ENCODE data around the gene ZNF662.

The ZNF662 gene

DNA sequence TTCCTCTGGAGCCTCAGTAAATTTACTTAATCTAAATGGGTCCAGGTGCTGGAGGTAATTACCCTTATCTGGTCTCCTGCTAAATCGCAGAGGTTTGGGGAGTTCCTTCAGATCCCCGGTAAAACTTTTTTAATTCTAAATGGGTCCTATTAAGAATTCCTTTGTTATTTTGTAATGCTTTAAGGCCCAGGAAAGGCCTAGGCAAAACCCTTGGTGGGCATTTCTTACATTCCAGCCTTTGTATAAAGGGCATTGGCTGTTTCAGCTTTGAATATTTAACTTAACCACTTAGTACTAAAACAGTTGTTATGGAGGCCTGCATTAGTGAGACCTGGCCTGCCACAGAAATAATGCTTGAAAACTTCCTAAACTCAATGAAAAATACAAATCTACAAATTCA is 14.9 kb upstream of the ZNF662 start:
- DNase-seq, result no peak

DNA sequence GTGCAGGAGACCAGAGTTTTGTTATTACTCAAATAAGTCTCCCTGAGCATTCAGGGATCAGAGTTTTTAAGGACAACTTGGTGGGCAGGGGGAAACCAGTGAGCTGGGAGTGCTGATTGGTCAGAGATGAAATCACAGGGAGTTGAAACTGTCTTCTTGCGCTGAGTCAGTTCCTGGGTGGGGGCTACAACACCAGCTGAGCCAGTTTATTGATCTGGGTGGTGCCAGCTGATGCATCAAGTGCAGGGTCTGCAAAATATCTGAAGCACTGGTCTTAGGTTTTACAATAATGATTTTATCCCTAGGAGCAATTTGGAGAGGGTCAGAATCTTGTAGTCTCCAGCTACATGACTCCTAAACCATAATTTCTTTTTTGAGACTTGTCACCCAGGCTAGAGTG is 13.8 kb upstream of the ZNF662 start:
- no peak for DNase-seq

DNA sequence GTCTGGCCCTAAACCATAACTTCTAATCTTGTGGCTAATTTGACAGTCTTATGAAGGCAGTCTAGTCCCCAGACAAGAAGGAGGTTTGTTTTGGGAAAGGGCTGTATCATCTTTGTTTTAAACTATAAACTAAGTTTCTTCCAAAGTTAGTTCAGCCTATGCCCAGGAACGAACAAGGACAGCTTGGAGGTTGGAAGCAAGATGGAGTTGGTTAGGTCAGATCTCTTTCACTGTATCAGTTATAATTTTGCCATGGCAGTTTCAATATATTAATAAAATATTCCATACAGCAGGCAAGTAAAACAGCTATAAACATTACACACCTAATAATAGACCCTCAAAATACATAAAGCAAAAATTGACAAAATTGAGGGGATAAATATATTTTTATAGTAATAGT is 13.1 kb upstream of the ZNF662 start:
- DNase-seq, result no peak

DNA sequence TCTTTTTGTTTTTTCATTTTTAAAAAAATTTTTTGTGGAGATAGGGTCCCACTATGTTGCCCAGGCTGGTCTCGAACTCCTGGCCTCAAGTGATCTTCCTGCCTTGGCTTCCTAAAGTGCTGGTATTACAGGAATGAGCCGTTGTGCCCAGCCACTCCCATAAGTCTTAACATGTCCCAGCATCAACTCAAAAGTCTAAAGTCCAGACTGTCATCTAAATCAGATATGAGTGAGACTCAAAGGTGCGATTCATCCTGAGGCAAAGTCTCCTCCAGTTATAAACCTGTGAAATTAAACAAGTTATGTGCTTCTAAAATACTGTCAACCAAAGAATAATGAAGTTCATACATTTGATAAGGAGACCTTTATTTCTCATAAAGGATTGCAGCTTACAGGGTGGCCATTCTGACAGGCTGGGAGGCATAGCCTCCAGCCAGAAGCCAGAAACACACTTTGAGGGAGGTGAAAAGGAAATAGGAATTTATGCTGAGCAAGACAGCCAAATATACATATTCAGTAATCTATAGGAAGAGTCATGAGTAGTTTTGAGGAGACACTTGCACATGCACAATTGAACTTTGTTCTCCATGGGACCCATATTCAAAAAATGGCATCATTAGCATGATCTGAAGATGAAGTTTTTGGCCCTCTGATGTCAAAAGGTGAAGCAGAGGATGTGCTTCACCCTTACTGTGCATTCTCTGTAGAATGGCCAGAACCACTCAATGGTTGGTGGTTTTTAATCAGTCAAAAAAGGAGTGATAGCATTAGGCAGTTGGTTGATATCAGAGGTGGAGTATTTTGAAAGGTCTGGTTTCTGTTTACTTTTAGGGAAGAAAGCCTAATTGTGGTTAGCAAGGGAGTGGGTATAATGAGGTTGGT is 11.0 kb upstream of the ZNF662 start:
- no peak for DNase-seq

DNA sequence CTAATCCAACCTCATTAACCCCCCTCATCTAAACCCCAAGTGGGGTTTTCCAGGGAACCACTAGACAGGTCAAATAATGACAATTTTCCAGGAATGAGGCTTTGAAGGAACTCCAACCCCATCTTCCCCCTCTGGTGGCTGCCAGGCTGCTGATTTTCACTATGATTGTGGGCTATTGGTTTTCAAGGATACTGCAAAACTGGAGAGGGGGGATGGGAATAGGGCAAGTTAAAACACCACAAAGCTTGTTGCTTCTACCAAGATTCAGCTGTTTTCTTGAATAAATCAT is 10.4 kb upstream of the ZNF662 start:
- DNase-seq, result no peak

DNA sequence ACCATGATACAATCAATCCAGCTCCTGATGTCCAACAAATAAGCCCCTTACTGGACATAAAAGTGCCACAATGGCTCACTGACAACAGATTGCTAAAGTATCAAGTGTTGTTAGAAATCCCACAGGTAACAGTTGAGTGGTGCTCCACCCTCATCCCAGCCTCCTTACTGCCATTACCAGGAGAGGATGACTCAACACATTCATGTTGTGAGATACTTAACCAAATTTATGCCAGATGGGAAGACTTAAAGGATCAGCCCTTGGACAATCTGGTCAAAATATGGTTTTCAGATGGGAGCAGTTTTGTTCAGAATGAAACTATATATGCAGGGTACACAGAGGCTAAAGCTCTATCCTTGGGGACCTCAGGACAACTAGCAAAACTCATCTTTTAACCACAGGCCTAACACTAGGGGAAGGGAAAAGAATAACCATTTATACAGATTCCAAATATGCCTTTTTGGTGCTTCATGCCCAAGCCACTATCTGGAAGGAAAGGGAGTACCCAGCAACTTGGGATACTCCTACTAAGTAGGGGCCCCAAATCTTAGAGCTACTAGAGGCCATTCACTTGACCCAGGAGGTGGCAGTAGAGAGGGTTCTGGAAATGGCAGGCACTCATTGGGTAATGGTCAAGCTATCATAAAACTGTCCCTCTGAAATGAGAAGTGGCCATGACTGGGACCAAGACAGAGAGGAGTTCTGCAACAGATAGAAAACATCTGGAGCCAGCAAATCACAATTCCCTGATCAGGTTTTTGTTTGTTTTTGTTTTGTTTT is 6.9 kb upstream of the ZNF662 start:
- DNase-seq, result no peak

DNA sequence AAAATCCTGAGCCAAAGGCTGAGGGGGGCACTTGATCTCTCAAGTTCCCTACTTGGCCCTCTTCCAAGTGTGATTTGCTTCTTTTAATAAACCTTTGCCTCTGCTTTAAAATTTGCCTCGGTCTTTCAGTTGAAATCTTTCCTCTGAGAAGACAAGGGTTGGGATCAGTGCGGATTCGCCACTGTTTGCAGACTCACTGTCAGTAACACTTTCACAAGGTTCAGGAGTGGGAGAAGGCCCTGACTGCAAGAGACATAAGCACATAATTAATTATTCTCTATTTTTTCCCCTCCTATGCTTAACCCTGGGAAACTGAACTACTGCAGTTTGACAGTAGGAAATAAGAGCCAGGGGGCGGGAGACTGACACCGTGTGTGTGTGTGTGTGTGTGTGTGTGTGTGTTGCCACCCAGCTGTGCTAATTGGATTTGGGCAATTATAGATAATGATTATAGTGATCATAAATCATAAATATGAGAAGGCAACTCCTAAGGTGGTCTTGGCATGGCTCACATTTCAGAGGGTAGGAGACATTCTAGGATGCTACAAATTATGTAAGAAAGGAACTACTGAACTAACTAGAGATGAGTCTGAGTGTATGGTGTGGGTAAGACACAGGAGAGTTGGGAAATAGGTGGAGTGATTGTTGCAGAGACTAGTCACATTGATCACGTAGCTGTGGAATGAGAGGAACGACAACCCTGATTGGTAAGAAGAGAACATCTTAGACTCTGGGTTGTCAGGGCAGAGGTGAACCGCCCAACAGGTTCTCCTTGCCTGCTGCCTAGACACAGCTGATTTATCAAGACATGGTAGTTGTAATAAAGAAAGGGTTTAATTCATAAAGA is 5.5 kb upstream of the ZNF662 start:
- no peak for DNase-seq

DNA sequence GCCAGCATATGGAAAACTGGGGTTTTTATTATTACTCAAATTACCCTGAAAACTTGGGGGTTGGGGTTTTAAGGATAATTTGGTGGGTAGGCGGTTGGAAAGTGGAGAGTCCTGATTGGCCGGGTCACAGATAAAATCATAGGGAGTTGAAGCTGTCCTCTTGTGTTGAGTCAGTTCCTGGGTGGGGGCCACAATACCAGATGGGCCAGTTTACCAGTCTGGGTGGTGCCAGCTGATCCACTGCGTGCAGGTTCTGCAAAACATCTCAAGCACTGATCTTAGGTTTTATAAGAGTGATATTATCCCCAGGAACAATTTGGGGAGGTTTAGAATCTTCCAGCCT is 4.9 kb upstream of the ZNF662 start:
- DNase-seq, result no peak

DNA sequence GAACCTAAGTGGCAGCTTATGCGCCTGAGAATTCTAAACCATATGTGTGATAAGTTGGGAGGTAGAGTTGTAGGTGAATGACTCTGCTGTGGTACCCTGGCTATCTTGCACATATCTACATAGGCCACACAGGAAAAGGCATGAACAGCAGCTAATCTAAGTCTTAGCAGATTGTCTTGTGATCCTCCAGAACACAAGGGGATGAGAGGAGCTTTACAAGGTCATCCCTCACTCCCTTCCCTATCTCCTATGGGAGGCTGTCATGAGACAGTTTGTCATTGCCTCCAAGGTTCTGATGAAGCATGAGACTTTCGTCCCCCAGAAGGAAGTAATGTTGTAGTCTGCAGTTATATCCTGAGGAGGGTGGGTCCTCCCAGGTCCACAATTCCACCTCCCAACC is 3.7 kb upstream of the ZNF662 start:
- DNase-seq, result no peak

DNA sequence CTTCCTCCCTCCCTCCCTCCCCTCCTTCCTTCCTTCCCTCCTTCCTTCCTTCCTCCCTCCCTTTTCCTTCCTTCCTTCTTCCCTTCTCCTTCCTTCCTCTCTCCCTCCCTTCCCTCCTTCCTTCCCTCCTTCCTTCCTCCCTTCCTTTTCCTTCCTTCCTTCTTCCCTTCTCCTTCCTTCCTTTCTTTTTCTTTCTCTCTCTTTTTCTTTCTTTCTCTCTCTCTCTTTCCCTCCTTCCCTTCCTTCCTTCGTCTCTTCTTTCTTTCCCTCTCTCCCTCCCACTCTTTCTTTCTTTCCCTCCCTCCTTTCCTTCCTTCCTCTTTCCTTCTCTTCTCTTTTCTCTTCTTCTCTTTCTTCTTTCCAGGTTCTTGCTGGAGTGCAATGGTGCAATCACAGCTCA is 1.9 kb upstream of the ZNF662 start:
- DNase-seq, result no peak

DNA sequence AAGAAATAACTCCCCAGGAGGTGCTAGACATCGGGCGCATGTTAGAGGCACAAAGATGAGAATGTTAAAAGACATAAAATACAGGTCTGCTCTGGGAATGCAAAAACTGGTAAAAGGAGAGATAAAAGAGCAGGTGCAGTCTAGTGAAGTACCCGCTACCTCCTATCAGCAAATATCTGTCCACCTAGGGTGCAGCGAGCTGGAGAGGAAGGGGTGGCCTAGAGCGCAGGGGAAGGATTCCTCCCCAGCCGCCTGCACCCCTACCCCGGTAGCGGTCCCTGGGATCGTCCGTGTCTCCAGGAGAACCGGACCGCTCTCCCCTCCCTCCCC is 237 bp upstream of the ZNF662 start:
- DNase-seq, result no peak

DNA sequence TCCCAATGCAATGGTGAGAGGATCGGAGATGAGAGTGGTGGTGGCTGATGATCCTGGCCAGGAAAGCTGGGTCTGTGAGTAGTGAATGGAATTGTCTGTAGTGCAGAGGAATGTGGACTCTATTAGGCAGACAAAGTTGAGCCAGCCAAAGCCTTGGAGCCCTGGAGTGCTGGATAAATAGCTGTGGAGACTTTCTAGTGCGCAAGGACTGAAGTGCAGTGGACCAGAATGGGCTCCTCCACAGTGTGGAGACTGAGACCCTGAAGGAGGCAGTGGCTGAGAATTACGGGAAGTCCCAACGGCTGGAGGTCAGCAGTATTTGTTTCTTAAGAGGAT is 874 bp downstream of the ZNF662 start:
- DNase-seq, result no peak

DNA sequence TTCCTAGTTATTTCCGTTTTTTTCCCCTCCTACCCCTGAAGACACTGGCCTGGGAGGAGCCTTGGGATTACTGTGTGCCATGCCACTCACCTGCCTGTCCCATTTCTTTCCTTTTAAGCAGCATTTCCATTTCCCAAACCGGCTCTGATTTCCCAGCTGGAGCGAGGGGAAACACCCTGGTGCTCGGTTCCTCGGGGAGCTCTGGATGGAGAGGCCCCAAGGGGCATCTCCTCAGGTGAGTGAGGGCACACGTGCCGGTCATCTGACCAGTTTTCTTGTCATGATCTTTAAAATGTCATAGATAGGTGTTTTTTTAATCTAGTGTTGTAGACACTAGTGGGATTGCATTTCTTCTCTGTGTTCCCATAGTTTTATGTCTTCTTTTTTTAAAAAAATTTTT is 2.7 kb downstream of the ZNF662 start:
- no peak for DNase-seq

DNA sequence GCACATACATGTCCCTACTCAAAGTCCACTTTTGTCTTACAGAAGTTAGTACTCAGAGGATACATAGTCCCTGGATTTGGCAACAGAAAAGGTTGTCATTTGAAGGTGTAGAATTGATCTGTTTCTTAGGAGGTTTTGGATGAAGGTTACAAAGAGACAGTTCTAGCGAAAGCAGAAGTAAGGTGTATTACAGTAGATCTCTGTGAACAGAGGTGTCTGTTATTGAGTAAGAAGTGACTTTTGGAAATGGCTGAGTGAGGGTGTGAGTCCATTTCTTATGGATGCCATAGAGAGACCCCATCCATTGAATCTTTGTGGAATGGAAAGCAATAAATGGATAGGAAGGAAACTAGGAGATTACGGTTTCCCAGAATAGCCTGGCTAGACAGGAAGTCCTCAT is 5.6 kb downstream of the ZNF662 start:
- DNase-seq, result no peak

DNA sequence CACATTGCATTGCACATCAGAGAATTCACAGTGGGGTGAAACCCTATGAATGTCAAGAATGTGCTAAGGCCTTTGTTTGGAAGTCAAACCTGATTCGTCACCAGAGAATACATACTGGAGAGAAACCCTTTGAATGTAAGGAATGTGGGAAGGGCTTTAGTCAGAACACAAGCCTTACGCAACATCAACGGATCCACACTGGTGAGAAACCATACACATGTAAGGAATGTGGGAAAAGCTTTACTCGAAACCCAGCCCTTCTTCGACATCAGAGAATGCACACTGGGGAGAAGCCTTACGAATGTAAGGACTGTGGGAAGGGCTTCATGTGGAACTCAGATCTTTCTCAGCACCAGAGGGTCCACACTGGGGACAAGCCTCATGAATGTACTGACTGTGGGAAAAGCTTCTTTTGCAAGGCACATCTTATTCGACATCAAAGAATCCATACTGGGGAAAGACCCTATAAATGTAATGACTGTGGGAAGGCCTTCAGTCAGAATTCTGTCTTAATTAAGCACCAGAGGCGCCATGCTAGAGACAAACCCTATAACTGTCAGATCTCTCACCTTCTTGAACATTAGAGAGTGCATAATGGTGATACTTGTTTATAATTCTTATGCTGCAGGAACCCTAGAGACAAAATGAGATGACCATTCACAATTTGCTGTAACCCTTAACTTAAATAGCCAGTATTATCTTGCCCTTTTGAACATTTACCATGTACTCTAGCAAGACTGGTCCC is 9.0 kb downstream of the ZNF662 start:
- no peak for DNase-seq

DNA sequence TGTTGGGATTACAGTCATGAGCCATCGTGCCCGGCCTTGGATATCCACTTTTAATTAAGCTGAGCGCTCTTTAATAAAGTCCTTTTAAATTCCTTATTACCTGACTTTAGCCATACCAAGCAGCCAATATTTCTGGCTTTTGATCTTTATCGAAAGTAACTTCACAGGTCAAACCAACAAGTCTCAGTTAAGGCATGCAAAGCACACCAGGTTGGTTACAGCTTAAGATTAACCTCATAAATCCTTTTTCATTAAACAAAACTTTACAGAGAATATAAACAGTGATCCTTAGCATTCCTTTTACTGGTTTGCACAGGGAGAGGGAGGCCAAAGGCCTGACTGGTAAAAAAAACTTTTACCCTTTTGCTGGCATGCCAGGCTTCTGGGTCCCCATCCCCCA is 17.7 kb downstream of the ZNF662 start:
- DNase-seq, result no peak

DNA sequence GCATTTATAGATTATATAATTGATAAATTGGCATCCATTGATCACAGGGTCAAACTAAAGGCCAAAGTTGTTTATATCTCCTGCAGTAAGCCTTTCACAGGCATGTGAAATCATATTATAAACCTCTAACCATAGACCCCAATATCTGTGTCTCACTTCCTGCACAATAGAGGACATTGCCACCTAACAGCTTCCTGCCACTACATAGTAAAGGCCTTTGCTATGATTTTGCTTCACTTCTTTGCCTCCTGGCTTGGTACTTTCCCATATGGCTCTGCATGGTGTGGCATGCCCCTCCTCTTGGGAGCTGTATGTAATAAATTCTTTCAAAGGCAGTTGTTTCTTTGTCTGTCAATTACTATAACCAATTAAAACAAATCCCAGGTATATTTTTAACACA is 20.4 kb downstream of the ZNF662 start:
- DNase-seq, result no peak

DNA sequence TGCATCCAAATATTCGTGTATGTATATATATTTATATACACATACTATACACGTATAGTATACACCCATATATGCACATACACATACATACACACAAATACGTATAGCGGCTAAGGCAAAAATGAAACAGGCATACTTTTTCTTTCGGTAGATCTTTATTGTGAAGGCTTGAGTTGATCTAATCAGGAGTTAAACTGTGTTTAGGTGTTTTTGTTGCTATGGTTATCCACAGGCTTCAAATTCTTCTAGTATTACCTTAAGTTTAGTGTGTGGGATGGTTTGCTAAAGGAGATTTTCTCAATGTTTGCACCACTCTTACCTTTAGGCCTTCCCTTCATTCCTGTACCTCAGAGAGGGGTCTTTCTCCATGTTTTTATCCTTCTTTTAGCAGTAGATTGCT is 28.2 kb downstream of the ZNF662 start:
- DNase-seq, result no peak

DNA sequence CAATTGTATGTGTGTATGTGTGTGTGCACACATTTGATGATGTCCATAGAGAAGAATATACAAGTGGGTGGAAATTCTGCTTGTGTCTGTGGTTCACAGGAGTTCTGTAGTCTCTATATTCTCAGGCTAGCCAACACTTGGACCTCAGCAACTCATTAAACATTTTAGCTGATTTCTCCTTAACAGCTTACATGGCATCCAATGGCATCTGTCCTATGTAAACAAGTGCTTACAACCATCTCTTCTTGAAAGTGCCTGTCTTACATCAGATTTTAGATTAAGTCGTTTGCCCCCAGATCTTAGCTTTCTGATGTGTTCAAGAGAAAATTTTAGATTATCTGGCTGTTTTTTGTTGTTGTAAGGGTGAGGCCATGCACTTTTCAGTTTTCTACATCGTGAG is 29.0 kb downstream of the ZNF662 start:
- no peak for DNase-seq

DNA sequence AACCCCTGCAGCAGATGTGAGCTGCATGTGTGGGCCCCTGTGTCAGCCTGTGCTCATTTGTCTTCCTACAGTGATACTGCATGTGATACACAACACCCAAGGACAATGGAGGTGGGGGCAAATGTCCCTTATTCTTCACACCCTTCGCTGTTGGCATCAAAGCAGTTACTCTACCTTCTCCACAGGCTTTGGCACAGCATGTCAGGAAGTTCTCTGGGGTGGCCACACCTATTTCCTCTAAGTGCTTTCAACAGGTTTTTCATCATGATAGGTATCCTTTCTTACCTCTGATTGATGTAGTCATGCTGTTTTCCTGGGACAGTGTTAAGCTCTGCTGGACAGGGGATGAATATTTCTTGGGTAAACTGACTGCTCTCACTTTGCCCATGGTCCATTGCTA is 29.5 kb downstream of the ZNF662 start:
- no peak for DNase-seq

DNA sequence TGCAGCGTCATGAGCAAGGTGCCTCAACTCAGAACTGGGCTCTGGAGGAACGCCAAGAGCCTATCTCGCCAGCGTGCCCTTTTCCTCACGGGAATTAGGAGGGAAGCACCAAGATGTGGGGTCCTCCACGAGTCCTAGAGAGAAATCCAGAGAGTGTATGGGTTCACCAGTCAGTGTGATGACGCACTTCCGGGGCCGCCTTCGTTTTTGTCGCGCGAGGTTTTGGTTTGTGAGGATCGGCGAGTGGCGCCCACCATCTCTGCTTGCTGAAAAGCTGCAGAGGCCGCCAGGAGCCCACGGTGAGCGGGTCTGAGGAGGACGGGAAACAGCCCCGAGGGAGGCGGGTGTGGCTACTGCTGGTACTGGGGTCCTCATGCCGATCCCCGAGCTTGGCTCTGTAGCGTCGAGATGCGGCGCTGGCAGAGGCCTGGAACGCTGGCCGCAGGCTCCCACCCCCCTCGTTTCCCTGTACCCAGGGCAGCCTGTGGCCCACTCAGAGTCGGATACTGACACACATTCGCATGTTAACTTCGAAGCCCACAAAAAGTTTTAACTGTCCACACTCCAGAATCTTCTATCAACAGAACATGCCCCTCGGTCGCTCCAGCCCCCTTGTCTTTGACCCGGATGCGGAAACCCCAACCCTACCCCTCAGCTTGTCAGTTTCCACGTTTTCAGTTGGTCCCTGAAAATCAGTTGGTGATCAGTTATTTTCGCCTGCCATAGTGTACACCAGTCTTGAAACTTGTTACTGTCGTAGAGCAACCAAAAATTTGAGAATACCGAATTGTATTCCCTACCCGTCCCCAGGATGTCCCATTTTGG is 30.4 kb downstream of the ZNF662 start:
- DNase-seq, result peak; percentile 1

DNA sequence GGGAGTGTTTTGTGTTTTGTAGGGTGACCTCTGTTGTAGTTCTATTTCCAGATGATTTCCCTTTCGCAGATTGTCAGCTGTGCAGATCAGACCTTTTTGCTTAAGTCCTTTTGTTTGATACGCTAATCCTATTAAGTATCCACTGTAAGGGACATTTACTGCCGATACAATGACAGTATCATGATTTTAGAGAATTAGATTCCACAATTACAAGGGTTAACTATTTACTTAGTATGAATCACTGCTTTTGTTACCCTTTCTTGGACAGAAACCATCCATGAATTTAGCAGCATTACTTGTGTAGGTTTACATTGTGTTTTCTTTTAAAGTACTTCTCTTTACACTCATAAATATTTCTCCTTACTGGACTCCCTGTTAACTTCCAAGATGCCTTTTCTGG is 31.4 kb downstream of the ZNF662 start:
- DNase-seq, result no peak

DNA sequence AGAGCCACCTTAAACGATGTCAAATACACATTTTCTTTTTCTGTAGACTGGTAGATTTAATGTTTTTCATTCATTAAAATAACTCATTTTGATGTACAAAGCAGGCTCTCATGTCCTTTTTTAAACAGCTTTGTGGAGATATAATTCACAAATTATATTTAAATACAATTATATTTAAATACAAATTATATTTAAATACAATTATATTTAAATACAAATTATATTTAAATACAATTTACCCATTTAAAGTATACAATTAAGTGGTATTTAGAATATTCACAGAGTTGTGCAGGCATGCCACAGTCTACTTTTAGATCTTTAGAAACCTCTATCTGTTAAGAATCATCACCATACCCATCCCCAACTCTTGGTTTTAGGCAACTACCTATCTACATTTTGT is 36.8 kb downstream of the ZNF662 start:
- DNase-seq, result no peak

Measured in CD4-positive, alpha-beta T cell treated with Interferon gamma for 1 hour (primary cell).